Neuronal stem cell (in vitro differentiated cells): ENCODE results near the gene EIF2S2.

Source experiments
- DNase-seq: peaks from one replicate; pipeline ENCODE4 v3.0.0-alpha.2; 2013; ENCODE audit warnings: low spot score
- H2AFZ ChIP-seq: one replicate; pipeline ENCODE4 v1.6.1; 2013; ENCODE audit warnings: mild to moderate bottlenecking, low read length, inconsistent platforms
- H2AK5ac ChIP-seq: 2 replicates; pipeline ENCODE4 v1.6.1; 2013; ENCODE audit warnings: low read depth, mild to moderate bottlenecking, inconsistent platforms, low read length, moderate library complexity, mixed read lengths
- H2BK120ac ChIP-seq: 2 replicates; pipeline ENCODE4 v1.6.1; 2013; ENCODE audit warnings: low read depth, mild to moderate bottlenecking, inconsistent platforms, low read length, moderate library complexity, mixed read lengths
- H2BK12ac ChIP-seq: one replicate; pipeline ENCODE4 v1.6.1; 2013; ENCODE audit warnings: low read length, inconsistent platforms
- H2BK15ac ChIP-seq: 2 replicates; pipeline ENCODE4 v1.6.1; 2013; ENCODE audit warnings: mild to moderate bottlenecking, low read length, inconsistent platforms, mixed read lengths
- H2BK5ac ChIP-seq: one replicate; pipeline ENCODE4 v1.6.1; 2013; ENCODE audit warnings: inconsistent platforms, mild to moderate bottlenecking, low read length, moderate library complexity
- H3K14ac ChIP-seq: one replicate; pipeline ENCODE4 v1.6.1; 2013; ENCODE audit warnings: low read length, inconsistent platforms
- H3K18ac ChIP-seq: 2 replicates; pipeline ENCODE4 v1.6.1; 2013; ENCODE audit warnings: low read length, inconsistent platforms
- H3K23ac ChIP-seq: 2 replicates; pipeline ENCODE4 v1.6.1; 2013; ENCODE audit warnings: low read depth, mild to moderate bottlenecking, mixed read lengths, low read length, inconsistent platforms; ENCODE audit not compliant: poor library complexity
- H3K27ac ChIP-seq: replicated peaks from 3 replicates; pipeline ENCODE4 v1.5.1; 2013; ENCODE audit warnings: low read length, inconsistent platforms
- H3K27me3 ChIP-seq, 3 experiments: 2 replicates each; pipeline ENCODE4 v1.6.1; 2013; ENCODE audit warnings: low read length in 3 of 3, mild to moderate bottlenecking in 2 of 3, inconsistent platforms in 1 of 3, low read depth in 1 of 3, mixed read lengths in 1 of 3, moderate library complexity in 1 of 3; ENCODE audit not compliant: control insufficient read depth in 3 of 3, insufficient read depth in 3 of 3
- H3K36me3 ChIP-seq, 2 donors: replicated peaks in 1 of 2; 2 replicates each; pipeline ENCODE4 v1.6.1; 2013; ENCODE audit warnings: low read length in 2 of 2; ENCODE audit not compliant: control insufficient read depth in 2 of 2, insufficient read depth in 2 of 2
- H3K4ac ChIP-seq: 2 replicates; pipeline ENCODE4 v1.6.1; 2013; ENCODE audit warnings: inconsistent platforms, mild to moderate bottlenecking, low read length, moderate library complexity
- H3K4me1 ChIP-seq, 2 donors: 1 replicate in 1 of 2; 2 replicates in 1 of 2; pipeline ENCODE4 v1.6.1; 2013; ENCODE audit warnings: low read length in 2 of 2, low read depth in 1 of 2; ENCODE audit not compliant: control insufficient read depth in 2 of 2, insufficient read depth in 1 of 2
- H3K4me2 ChIP-seq: one replicate; pipeline ENCODE4 v1.6.1; 2013; ENCODE audit warnings: mild to moderate bottlenecking, low read length, inconsistent platforms; ENCODE audit not compliant: insufficient read depth, poor library complexity, severe bottlenecking
- H3K4me3 ChIP-seq, 2 donors: 2 replicates each; pipeline ENCODE4 v1.5.1; 2013; ENCODE audit warnings: low read length in 2 of 2, mild to moderate bottlenecking in 2 of 2, inconsistent platforms in 1 of 2, moderate library complexity in 1 of 2
- H3K79me1 ChIP-seq: one replicate; pipeline ENCODE4 v1.6.1; 2013; ENCODE audit warnings: low read depth, mild to moderate bottlenecking, inconsistent platforms, low read length, moderate library complexity
- H3K9ac ChIP-seq: one replicate; pipeline ENCODE4 v1.6.1; 2013; ENCODE audit warnings: mild to moderate bottlenecking, low read depth, low read length, inconsistent platforms; ENCODE audit not compliant: poor library complexity
- H3K9me3 ChIP-seq, 2 donors: replicated peaks in 1 of 2; 2 replicates each; pipeline versions ENCODE3 to v1.6.1; 2013; ENCODE audit warnings: low read length in 2 of 2, mild to moderate bottlenecking in 2 of 2, inconsistent platforms in 1 of 2, low read depth in 1 of 2, mixed read lengths in 1 of 2, moderate library complexity in 1 of 2; ENCODE audit not compliant: control insufficient read depth in 2 of 2, insufficient read depth in 1 of 2
- H4K8ac ChIP-seq: one replicate; pipeline ENCODE4 v1.6.1; 2013; ENCODE audit warnings: low read depth, mild to moderate bottlenecking, inconsistent platforms, low read length, moderate library complexity
- H4K91ac ChIP-seq: one replicate; pipeline ENCODE4 v1.6.1; 2013; ENCODE audit warnings: low read length, low read depth, mild to moderate bottlenecking, inconsistent platforms; ENCODE audit not compliant: poor library complexity
- WGBS, 2 donors: extraction: QIAGEN DNeasy Blood & Tissue Kit; methylation state at CpG; one replicate each; pipeline ENCODE4 v1.1.7; 2013; ENCODE audit warnings: missing lambda C conversion rate in 2 of 2, mixed read lengths in 1 of 2; ENCODE audit not compliant: insufficient read length in 2 of 2, insufficient replicate concordance in 1 of 2; ENCODE audit errors: extremely low coverage in 2 of 2; 5-methylcytosine and 5-hydroxymethylcytosine counted together

The EIF2S2 gene

DNA sequence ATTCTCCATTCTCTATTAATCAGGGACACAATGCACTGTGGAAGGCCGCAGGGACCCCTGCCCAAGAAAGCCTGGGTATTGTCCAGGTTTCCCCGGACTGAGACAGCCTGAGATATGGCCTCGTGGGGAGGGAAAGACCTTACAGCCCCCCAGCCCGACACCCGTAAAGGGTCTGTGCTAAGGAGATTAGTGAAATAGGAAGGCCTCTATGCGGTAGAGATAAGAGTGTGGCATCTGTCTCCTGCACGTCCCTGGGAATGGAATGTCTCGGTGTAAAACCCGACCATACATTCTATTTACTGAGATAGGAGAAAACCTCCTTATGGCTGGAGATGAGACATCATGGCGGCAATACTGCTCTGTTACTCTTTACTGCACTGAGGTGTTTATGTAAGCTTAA lies 15.7 kb upstream of the EIF2S2 start:
- no peak for DNase-seq
- H3K4me1 ChIP-seq, result no peaks in the 10 kb centered on the region
- no peak overlapping the region for H4K91ac ChIP-seq
- no peak overlapping the region for H2BK120ac ChIP-seq
- no peak overlapping the region for H3K23ac ChIP-seq
- H3K27me3 ChIP-seq, result no peaks in the 10 kb centered on the region
- no CpG with 5 or more reads among the region's 10 CpGs for WGBS, 2 donors
- no peaks in the 10 kb centered on the region for H3K9me3 ChIP-seq
- H3K36me3 ChIP-seq, result no peaks in the 10 kb centered on the region
- no peak overlapping the region for H3K4me3 ChIP-seq
- no peaks in the 10 kb centered on the region for H3K79me1 ChIP-seq
- no peak overlapping the region for H3K14ac ChIP-seq
- no peak overlapping the region for H2AFZ ChIP-seq
- H2BK5ac ChIP-seq, result no peak overlapping the region
- H3K27ac ChIP-seq, result no peak overlapping the region
- H2AK5ac ChIP-seq, result no peak overlapping the region
- no peak overlapping the region for H3K4me2 ChIP-seq
- H4K8ac ChIP-seq, result no peak overlapping the region
- H3K18ac ChIP-seq, result no peak overlapping the region
- no peak overlapping the region for H2BK12ac ChIP-seq
- H3K4ac ChIP-seq, result no peak overlapping the region
- no peak overlapping the region for H2BK15ac ChIP-seq
- H3K9ac ChIP-seq, result no peak overlapping the region

DNA sequence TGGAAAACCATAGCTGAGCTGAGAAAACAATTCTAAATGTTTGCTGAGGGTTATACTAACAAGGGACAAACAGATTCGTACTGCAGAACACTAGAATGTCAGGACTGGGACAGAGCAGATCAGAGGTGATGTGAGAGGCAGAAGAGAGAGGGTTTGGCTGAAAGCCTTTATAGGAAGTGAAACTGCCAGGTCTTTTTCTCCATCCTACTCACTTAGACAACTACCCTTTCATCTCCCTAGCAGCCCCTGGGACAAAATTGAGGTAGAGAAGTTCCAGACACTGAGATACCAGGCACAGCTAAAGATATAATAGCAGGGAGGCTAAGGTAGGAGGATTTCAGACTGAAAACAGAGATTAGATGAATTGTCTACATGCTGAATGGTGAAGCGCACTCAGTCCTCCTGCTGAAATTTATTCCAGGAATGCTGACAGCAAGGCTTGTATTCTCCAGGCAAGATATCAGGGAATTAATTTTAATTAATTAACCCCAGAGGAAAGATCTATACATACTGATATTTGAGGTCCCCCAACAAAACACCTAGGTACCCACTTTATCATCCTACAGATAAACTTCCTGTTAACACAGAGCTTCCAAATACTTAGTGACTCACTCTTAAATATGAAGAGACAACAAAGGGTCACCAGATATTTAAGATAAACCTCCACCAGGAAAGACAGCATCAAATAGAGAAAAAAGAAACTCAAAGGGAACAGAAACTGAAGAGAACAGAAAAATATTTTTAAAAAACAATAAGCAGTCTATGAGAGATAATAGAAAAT lies 12.6 kb upstream of the EIF2S2 start:
- Histone ChIP-seq H2BK120ac (no peak overlapping the region), H3K18ac (no peak overlapping the region), H3K36me3 (no peaks in the 10 kb centered on the region), H3K4ac (no peak overlapping the region), H2AFZ (peak overlapping the region; percentile 39), H3K27me3 (no peaks in the 10 kb centered on the region), H2BK5ac (no peak overlapping the region), H3K4me1 (no peaks in the 10 kb centered on the region), H3K4me3 (no peak overlapping the region), H3K4me2 (no peak overlapping the region), H2BK15ac (no peak overlapping the region), H3K14ac (no peak overlapping the region), H4K8ac (no peak overlapping the region), H3K9me3 (no peaks in the 10 kb centered on the region), H3K27ac (no peak overlapping the region), H3K9ac (no peak overlapping the region), H3K23ac (no peak overlapping the region), H2AK5ac (no peak overlapping the region), H2BK12ac (no peak overlapping the region), H3K79me1 (no peaks in the 10 kb centered on the region), H4K91ac (no peak overlapping the region)
- no CpG with 5 or more reads among the region's 2 CpGs for WGBS, 2 donors
- DNase-seq, result no peak

DNA sequence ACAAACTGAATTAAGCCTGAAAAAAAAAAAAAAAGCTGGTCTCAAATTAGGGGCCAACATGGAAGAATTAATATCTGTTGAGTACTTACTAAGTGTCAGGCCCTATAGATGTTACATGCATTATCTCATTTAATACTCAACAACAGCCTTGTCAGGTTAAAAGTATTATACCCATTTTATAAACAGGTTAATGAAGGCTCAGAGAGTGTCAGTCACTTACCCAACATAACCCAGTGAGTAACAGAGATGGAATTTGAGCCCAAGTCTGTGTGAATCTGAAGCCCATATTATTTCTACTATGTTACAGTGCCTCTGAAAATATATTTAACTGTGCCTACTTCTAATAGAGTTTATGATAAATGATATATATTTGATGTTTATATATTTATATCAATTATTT lies 11.3 kb upstream of the EIF2S2 start:
- H3K4me2 ChIP-seq, result no peak overlapping the region
- no peak overlapping the region for H3K14ac ChIP-seq
- H3K36me3 ChIP-seq, result no peaks in the 10 kb centered on the region
- no peak for DNase-seq
- no peak overlapping the region for H3K27ac ChIP-seq
- H3K18ac ChIP-seq, result no peak overlapping the region
- H3K9ac ChIP-seq, result no peak overlapping the region
- no peak overlapping the region for H3K4ac ChIP-seq
- H3K23ac ChIP-seq, result no peak overlapping the region
- no peak overlapping the region for H2AK5ac ChIP-seq
- no peaks in the 10 kb centered on the region for H3K9me3 ChIP-seq
- no peak overlapping the region for H2BK15ac ChIP-seq
- H3K4me3 ChIP-seq, result no peak overlapping the region
- H4K8ac ChIP-seq, result no peak overlapping the region
- H4K91ac ChIP-seq, result no peak overlapping the region
- no peak overlapping the region for H2BK12ac ChIP-seq
- no peak overlapping the region for H2BK5ac ChIP-seq
- H2BK120ac ChIP-seq, result no peak overlapping the region
- no peaks in the 10 kb centered on the region for H3K4me1 ChIP-seq
- no peaks in the 10 kb centered on the region for H3K79me1 ChIP-seq
- no peak overlapping the region for H2AFZ ChIP-seq
- no peaks in the 10 kb centered on the region for H3K27me3 ChIP-seq

DNA sequence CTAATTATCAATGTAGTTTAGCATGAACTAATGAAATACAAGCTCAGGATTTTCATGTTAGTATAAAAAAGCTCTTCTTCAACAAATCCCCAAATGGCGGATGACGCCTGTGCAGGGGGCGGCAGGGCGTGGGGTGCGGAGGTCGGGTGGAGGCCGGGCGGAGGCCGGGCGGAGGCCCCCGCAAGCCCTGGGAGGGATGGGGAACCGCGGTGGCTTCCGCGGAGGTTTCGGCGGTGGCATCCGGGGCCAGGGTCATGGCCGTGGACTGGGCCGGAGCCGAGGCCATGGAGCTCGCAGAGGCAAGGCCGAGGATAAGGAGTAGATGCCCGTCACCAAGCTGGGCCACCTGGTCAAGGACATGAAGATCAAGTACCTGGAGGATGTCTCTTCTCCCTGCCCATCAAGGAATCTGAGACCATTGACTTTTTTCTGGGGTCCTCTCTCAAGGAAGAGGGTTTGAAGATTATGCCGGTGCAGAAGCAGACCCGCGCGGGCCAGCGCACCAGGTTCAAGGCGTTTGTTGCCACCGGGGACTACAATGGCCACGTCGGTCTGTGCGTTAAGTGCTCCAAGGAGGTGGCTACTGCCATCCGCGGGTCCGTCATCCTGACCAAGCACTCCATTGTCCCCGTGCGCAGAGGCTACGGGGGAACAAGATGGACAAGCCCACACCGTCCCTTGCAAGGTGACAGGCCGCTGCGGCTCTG lies 10.4 kb upstream of the EIF2S2 start:
- H3K4me1 ChIP-seq, result no peaks in the 10 kb centered on the region
- no peaks in the 10 kb centered on the region for H3K9me3 ChIP-seq
- no peak overlapping the region for H2BK12ac ChIP-seq
- H3K23ac ChIP-seq, result no peak overlapping the region
- no peaks in the 10 kb centered on the region for H3K79me1 ChIP-seq
- DNase-seq, result no peak
- no peak overlapping the region for H4K91ac ChIP-seq
- H2BK120ac ChIP-seq, result no peak overlapping the region
- no peak overlapping the region for H3K4me2 ChIP-seq
- no peak overlapping the region for H3K14ac ChIP-seq
- no CpG with 5 or more reads among the region's 43 CpGs for WGBS, 2 donors
- no peak overlapping the region for H2AFZ ChIP-seq
- H3K4me3 ChIP-seq, result no peak overlapping the region
- H3K36me3 ChIP-seq, result no peaks in the 10 kb centered on the region
- no peak overlapping the region for H3K9ac ChIP-seq
- H3K27me3 ChIP-seq, result no peaks in the 10 kb centered on the region
- H2AK5ac ChIP-seq, result no peak overlapping the region
- H2BK5ac ChIP-seq, result no peak overlapping the region
- no peak overlapping the region for H3K4ac ChIP-seq
- no peak overlapping the region for H4K8ac ChIP-seq
- no peak overlapping the region for H3K27ac ChIP-seq
- H2BK15ac ChIP-seq, result no peak overlapping the region
- no peak overlapping the region for H3K18ac ChIP-seq
